NCI-H446 treated with DMSO at 0.1 percent for 48 hours (cell line): ENCODE results near the gene SLC45A3.

Source experiments
- DNase-seq: peaks from one replicate; lab custom pipeline; 2025; lab: John Stamatoyannopoulos, UW

Gene SLC45A3

GRCh38 chr1:205700865-205701401 is 20.6 kb upstream of the SLC45A3 start:
- DNase-seq, result no peak

GRCh38 chr1:205699416-205699815 is 19.1 kb upstream of the SLC45A3 start:
- DNase-seq, result no peak

- no peak for DNase-seq
These were observed 18.6 kb upstream of the SLC45A3 start for GRCh38 chr1:205698921-205699320.

GRCh38 chr1:205693421-205693991 is 13.2 kb upstream of the SLC45A3 start:
- no peak for DNase-seq

GRCh38 chr1:205692423-205692822 is 12.1 kb upstream of the SLC45A3 start:
- DNase-seq, result no peak

GRCh38 chr1:205690122-205690756 is 9.9 kb upstream of the SLC45A3 start:
- DNase-seq, result no peak

- DNase-seq, result no peak
These were observed 9.2 kb upstream of the SLC45A3 start for GRCh38 chr1:205689479-205689878.

- no peak for DNase-seq
These were observed 8.1 kb upstream of the SLC45A3 start for GRCh38 chr1:205688171-205689080.

- DNase-seq, result no peak
These were observed 6.9 kb upstream of the SLC45A3 start for GRCh38 chr1:205687242-205687641.

- no peak for DNase-seq
These were observed 1.1 kb upstream of the SLC45A3 start for GRCh38 chr1:205681364-205681763.

- no peak for DNase-seq
These were observed 1.8 kb downstream of the SLC45A3 start for GRCh38 chr1:205678286-205679111.

GRCh38 chr1:205677167-205677566 is 3.1 kb downstream of the SLC45A3 start:
- DNase-seq, result no peak

- DNase-seq, result no peak
These were observed 3.7 kb downstream of the SLC45A3 start for GRCh38 chr1:205676597-205676996.

GRCh38 chr1:205676002-205676401 is 4.3 kb downstream of the SLC45A3 start:
- DNase-seq, result no peak

GRCh38 chr1:205675247-205675646 is 5.1 kb downstream of the SLC45A3 start:
- no peak for DNase-seq

GRCh38 chr1:205672970-205673369 is 7.3 kb downstream of the SLC45A3 start:
- no peak for DNase-seq

GRCh38 chr1:205672395-205672889 is 7.9 kb downstream of the SLC45A3 start:
- DNase-seq, result no peak

- no peak for DNase-seq
These were observed 9.5 kb downstream of the SLC45A3 start for GRCh38 chr1:205670611-205671430.

- no peak for DNase-seq
These were observed 10.2 kb downstream of the SLC45A3 start for GRCh38 chr1:205670150-205670446.

- DNase-seq, result no peak
These were observed 10.8 kb downstream of the SLC45A3 start for GRCh38 chr1:205669341-205670149.
